A549 (cell line): Measurements from ENCODE around the gene SMIM34. TPM values are rescaled to one million over a fixed set of nuclear protein-coding genes. Genes with fewer than 3 reads are reported as not detected.
"Not testable (repeated sequence)": the region's sequence is repeated elsewhere in the genome, so short reads cannot be mapped to it uniquely, and the experiment has no call there.

Experiments
- ATAC-seq, 2 experiments: fragments of 200-7000 bp in 1 of 2; fragments of >200 bp in 1 of 2; cut with Nextera tagmentation in 1 of 2; cut with Tn5 transposase in 1 of 2; 3 replicates each; pipeline versions ENCODE4 v1.8.0 to v1.9.1; 2018 to 2020; ENCODE audit warnings: mild to moderate bottlenecking in 1 of 2, moderate library complexity in 1 of 2
- CTCF ChIA-PET: fragments of 300-600 bp; sonication (Branson Sonifier 250); formaldehyde crosslinking; extraction: SDS; loops from one replicate; lab custom pipeline; 2021; ENCODE audit warnings: antibody characterized with exemption, inconsistent platforms; lab: Yijun Ruan, JAX
- POLR2A ChIA-PET: fragments of 350-600 bp; formaldehyde crosslinking; extraction: SDS; loops from one replicate; lab custom pipeline; 2021; ENCODE audit warnings: antibody characterized with exemption, inconsistent platforms; lab: Yijun Ruan, JAX
- DNase-seq, 2 experiments: peaks; one replicate each; pipeline versions ENCODE4 v3.0.0 to v3.0.0-alpha.2; 2011 to 2016; ENCODE audit warnings: low read depth in 1 of 2, low spot score in 1 of 2
- FAIRE-seq: peaks from 2 replicates; lab custom pipeline; 2011; peaks lifted over from hg19 to GRCh38; lab: Jason Lieb, UNC
- H3K27ac ChIP-seq, 2 experiments: fragments of >200 bp; sonication (Bioruptor Twin); formaldehyde crosslinking; 3 replicates each; pipeline ENCODE4 v1.5.1; 2016 to 2017
- H3K4me1 ChIP-seq: fragments of >200 bp; sonication (Bioruptor Twin); formaldehyde crosslinking; 3 replicates; pipeline ENCODE4 v1.6.1; 2016
- H3K4me2 ChIP-seq: fragments of >200 bp; sonication (Bioruptor Twin); formaldehyde crosslinking; 3 replicates; pipeline ENCODE4 v1.6.1; 2016
- H3K4me3 ChIP-seq: fragments of >200 bp; sonication (Bioruptor Twin); formaldehyde crosslinking; 3 replicates; pipeline ENCODE4 v1.5.1; 2016
- H3K9me3 ChIP-seq: fragments of >200 bp; sonication (Bioruptor Twin); formaldehyde crosslinking; 3 replicates; pipeline ENCODE4 v1.6.1; 2016
- WGBS: methylation state at CpG from one replicate; pipeline ENCODE4 v1.1.6; 2017; ENCODE audit errors: missing lambda C conversion rate; 5-methylcytosine and 5-hydroxymethylcytosine counted together
- polyA plus RNA-seq, 4 experiments: library from polyadenylated mRNA; depleted of rRNA in 3 of 4; stranded (reverse); fragments of >200 nt; fragmentation: RNase III in 1 of 4; extraction: RNeasy Plus Mini Kit Qiagen cat#74134 plus additional on column Dnase treatment in 1 of 4; gene quantifications; 2 replicates in 3 of 4; 3 replicates in 1 of 4; pipeline ENCODE4 v1.2.3, GENCODE V29; 2011 to 2017

The SMIM34 gene
- polyA plus RNA-seq, 2 of the 4 experiments (the other 2 are of a cell fraction) = not detected

DNA sequence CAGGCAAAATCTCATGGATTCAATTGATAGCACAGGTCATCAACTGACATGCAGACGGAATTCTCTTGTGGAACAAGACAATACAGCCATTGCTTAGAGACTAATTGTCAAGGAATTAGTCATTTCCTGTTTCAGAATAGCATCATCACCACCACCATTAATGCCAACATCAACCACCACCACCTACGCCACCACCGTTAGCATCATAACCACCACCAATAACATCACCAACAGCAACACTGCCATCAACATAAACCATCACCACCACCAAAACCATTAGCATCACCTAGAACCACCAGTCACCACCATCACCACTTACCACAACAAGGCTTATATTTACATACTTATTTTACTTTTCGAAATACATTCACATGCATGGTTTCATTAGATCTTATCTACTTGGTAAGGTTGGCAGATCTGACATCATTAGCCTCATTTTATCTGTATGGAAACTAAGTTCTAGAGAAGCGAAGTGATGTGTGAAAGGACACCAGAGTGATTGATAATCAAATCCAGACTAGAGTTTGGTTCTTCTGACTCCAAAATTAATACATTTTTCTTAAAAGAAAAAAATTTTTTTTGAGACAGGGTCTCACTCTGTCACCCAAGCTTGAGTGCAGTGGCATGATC is 6.2 kb downstream of the SMIM34 start:
- H3K4me1 ChIP-seq, H3K4me2 ChIP-seq, H3K4me3 ChIP-seq, FAIRE-seq, CTCF ChIA-PET, POLR2A ChIA-PET, ATAC-seq, DNase-seq, H3K27ac ChIP-seq, H3K9me3 ChIP-seq: not testable (repeated sequence)
- no CpG with 5 or more reads among the region's 5 CpGs for WGBS

DNA sequence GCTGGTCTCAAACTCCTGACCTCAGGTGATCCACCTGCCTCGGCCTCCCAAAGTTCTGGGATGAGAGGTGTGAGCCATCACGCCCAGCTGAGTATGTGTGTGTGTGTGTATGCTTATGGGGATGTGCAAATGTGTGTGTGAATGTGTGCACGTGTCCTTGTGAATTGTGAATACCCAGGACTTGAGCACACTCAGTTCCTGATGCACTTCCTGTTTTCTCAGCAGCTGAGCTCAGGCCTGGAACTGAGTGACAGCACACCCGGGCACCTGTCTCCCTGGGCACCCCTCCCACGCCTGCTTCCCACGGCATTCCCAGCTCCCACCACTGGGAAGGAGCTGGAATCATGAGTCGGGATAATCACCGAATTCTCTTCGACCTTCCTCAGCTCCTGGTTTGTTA is 16.5 kb downstream of the SMIM34 start:
- WGBS = no CpG with 5 or more reads among the region's 9 CpGs
- POLR2A ChIA-PET, H3K4me3 ChIP-seq, DNase-seq, H3K4me1 ChIP-seq, ATAC-seq, H3K9me3 ChIP-seq, CTCF ChIA-PET, H3K27ac ChIP-seq, FAIRE-seq, H3K4me2 ChIP-seq: not testable (repeated sequence)

DNA sequence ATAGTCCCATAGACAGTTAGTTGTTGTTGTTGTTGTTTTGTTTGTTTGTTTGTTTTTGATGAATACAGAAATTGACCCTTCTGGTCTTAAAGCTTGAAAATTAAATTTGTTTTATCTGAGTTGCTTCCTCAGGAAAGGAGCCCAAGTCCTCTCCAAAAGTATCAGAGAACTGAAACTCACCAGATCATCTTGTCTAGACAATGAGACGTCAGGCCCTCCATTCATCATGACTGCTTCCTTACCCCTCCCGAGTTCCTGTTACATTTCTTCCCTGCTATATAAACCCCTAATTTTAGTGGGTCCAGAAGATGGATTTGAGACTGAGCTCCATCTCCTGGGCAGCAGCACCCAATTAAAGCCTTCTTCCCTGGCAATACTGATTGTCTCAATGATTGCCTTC is 17.1 kb downstream of the SMIM34 start:
- not testable (repeated sequence) for FAIRE-seq

DNA sequence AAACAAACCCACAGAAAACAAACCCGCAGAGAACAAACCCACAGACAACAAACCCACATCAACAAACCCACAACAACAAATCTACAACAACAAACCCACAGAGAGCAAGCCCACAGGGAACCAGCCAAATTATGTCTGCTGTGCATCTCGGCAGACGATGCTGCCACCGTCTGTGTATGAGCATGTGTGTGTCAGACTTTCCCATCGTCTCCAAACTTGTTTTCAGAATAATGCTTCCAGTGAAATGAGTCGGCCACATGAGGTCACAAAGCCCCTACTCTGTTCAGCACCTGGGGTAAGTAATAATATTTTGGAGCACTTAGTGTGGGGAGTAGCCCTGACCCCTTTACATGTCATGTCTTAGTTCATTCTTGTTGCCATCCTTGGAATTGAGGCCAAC is 17.6 kb downstream of the SMIM34 start:
- FAIRE-seq, H3K4me3 ChIP-seq, H3K9me3 ChIP-seq, H3K4me2 ChIP-seq, CTCF ChIA-PET, H3K27ac ChIP-seq, POLR2A ChIA-PET, DNase-seq, ATAC-seq, H3K4me1 ChIP-seq: not testable (repeated sequence)
- no CpG with 5 or more reads among the region's 6 CpGs for WGBS

More for the DNA sequence above, 17.1 kb downstream of the SMIM34 start:
- POLR2A ChIA-PET, DNase-seq, CTCF ChIA-PET, H3K4me1 ChIP-seq, ATAC-seq, H3K9me3 ChIP-seq, H3K4me3 ChIP-seq, H3K27ac ChIP-seq, H3K4me2 ChIP-seq: not testable (repeated sequence)
- WGBS = no CpG with 5 or more reads among the region's 2 CpGs

DNA sequence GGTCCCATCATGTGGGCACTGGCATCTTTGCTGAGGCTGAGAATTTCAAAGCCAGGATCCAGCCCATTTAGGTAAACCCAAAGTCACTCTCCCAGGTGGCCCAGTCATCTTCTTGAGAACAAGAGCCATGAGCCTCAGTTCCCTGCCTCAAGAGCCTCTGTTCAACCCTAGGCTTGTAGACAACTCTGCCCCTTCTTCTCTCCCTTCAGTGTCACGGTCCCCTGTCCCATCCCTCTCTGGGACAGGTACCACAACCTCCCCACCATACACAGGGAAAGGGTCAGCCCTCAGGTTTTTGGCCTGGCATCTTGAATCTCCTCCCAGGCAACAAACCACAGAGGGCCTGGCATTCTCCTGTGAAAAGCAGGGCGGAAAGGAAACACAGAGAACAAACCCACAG is 18.1 kb downstream of the SMIM34 start:
- ATAC-seq, DNase-seq, POLR2A ChIA-PET, H3K9me3 ChIP-seq, H3K4me3 ChIP-seq, FAIRE-seq, H3K27ac ChIP-seq, H3K4me2 ChIP-seq, H3K4me1 ChIP-seq, CTCF ChIA-PET: not testable (repeated sequence)
- no CpG with 5 or more reads among the region's 2 CpGs for WGBS

DNA sequence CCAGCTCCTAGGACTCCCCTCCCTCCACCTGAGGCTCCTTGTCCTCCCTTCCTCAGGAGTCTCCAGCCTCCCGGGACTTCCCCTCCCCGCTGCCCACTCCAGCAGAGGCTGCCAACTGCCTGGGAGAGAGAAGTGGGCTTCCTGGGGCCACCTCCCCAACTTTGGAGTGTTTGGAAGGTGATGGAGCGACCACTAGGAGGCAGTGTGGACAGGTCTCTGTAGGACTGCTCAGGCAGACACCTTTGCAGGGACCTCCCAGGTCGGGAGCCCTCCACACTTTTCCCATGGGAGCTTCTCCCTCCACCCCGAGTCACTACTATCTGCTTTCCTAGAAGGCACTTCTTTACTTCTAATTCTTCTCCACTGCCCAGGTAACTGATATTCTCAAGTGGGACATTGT is 19.0 kb downstream of the SMIM34 start:
- no CpG with 5 or more reads among the region's 5 CpGs for WGBS
- H3K27ac ChIP-seq, H3K4me1 ChIP-seq, FAIRE-seq, H3K9me3 ChIP-seq, DNase-seq, H3K4me3 ChIP-seq, POLR2A ChIA-PET, CTCF ChIA-PET, H3K4me2 ChIP-seq: not testable (repeated sequence)
- ATAC-seq = 0 out of 6 replicates have a peak, but pooled peaks of 1 of the 2 experiments have one; percentile 34

DNA sequence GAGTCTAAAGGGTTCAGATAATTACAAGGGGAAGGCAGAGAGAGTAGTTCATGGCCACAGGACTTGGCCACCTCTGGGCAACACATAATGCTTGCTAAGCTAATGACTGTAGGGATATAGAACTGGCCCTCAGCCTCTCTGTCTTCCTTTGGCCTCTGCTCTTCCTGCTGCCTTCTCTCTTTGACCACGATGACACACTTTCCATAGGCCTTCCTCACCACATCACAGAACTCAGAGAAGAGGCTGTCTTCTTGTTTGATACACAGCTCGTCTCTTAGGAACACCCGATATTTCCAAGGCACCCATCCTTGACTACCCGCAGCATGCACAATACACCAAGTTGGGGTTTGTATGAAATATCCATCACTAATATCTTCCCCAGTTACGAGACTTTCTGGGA is 23.2 kb downstream of the SMIM34 start:
- ATAC-seq, H3K4me2 ChIP-seq, DNase-seq, H3K27ac ChIP-seq, H3K9me3 ChIP-seq, CTCF ChIA-PET, POLR2A ChIA-PET, H3K4me1 ChIP-seq, FAIRE-seq, H3K4me3 ChIP-seq: not testable (repeated sequence)
- WGBS = no CpG with 5 or more reads among the region's 5 CpGs

DNA sequence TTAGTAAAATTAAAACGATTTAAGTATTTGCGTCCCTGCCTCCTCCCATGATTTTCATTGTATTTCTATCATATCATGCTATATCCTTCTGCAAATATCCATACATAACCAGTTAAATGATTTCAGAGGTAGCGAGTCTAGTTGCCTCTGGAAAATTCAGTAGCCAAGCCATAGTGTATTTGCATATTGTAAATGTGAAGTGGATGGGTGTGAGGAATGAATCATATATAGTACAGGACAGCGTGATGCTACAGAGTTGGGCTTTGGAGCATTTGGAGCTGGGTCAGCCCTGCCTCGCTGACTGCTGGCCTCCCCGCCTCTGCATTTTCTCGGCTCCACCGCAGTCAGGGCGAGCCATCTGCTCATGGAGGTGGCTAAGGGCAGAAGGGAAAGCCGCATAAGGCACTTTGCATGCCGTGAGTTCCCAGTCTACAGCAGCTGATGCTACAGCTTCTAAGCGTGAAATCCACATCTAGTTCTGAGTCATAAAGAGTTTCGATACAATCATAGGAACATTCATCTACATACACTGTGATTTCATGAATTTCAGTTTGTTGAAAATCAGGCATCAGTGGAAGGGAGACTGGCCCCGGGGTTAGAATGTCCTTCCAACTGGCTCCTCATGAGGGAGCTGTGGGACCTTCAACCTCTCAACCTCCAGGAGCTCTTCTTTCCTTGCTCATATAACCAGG is 39.9 kb downstream of the SMIM34 start:
- H3K4me1 ChIP-seq, H3K4me3 ChIP-seq, H3K4me2 ChIP-seq, POLR2A ChIA-PET, FAIRE-seq, H3K27ac ChIP-seq, DNase-seq, H3K9me3 ChIP-seq, CTCF ChIA-PET: not testable (repeated sequence)
- ATAC-seq = peak in 1 of 2 experiments; percentile 41; a peak in 1 of 6 replicates
- no CpG with 5 or more reads among the region's 14 CpGs for WGBS

DNA sequence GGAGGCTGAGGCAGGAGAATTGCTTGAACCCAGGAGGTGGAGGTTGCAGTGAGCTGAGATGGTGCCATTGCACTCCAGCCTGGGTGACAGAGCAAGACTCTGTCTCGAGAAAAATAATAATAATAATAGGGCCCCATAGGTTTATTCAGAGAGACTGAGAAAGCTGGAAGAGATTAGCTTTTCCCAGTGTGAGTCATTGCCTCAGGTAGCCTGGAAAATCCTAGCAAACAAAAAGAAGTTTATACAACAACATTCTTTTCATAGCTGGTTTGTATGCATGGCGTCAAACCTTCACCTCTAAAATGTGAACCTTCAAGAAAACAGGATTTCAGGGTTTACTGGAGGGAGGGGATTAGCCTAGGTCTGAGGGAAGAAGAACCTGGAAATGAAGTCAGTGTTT is 40.6 kb downstream of the SMIM34 start:
- H3K9me3 ChIP-seq, H3K4me3 ChIP-seq, POLR2A ChIA-PET, H3K4me1 ChIP-seq, DNase-seq, CTCF ChIA-PET, ATAC-seq, H3K27ac ChIP-seq, H3K4me2 ChIP-seq, FAIRE-seq: not testable (repeated sequence)
- no CpG with 5 or more reads among the region's 2 CpGs for WGBS

DNA sequence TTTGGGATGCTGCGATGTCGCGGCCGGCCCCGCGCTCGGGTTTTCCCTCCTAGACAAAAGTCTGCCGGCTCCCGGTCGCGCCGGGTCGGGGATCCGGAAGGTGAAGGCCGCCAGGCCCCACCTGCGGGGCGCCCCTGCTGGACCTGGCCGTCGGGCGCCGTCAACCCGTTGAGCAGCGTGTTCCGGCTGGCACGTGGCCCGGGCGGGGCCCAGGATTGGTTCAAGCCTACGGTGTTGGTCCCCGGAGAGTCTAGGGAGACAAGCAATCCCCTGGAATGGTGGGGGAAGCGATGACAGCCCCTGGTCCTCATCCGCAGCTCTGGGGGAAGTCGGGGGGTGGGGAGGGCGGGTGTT is 48.2 kb downstream of the SMIM34 start:
- POLR2A ChIA-PET, H3K4me3 ChIP-seq, H3K9me3 ChIP-seq, DNase-seq, CTCF ChIA-PET, H3K4me2 ChIP-seq, FAIRE-seq, H3K27ac ChIP-seq, H3K4me1 ChIP-seq: not testable (repeated sequence)
- ATAC-seq = peak; percentile 86 to 92
- no CpG with 5 or more reads among the region's 33 CpGs for WGBS

DNA sequence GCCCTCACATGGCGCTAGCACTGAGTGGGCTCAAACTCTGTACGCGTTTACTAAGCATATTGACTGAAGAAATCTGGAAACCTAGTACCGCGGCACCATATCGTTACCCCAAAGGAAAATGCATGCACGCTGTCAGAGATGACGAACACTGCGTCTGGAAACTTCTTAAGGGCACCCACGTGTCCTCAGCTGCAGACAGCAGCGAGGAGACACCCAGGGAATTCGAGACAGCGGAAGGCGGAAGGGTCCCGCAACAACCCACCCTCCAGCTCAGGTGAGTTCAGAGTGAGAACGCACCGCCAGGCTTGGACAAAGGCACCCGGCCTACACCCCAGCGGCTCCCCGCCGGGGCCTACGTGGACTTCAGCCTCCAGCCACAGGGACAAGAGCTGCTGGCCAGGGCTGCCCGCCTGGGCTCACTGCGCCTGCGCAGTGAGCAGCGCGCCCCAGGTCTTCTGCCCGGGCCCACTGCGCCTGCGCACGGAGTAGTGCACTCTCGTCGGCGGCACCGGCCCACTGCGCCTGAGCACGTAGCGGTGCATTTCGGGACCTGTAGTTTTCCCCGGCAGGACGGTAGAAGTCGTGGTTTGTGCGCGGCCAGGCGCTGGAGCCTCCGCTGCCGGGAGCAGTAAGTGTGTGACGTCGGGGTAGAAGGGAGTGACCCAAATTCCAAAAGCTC is 48.7 kb downstream of the SMIM34 start, which contains the start of gene SMIM11:
Gene SMIM11 (plus strand): TSS at position 568 of the 679 bp plus-strand sequence. CDS start 3,998 bp downstream, outside the sequence.
- POLR2A ChIA-PET, FAIRE-seq: not testable (repeated sequence)
- no CpG with 5 or more reads among the region's 49 CpGs for WGBS

More for the DNA sequence above, 48.7 kb downstream of the SMIM34 start, which contains the start of gene SMIM11:
- CTCF ChIA-PET, H3K9me3 ChIP-seq, H3K27ac ChIP-seq, H3K4me1 ChIP-seq, H3K4me3 ChIP-seq, DNase-seq, H3K4me2 ChIP-seq: not testable (repeated sequence)
- ATAC-seq = peak; percentile 99 to 100
